Stimulated activated CD8-positive, alpha-beta memory T cell treated with anti-CD3 and anti-CD28 coated beads, Interleukin-4, amount 100 ng/mL, for 4 hours (primary cell): ENCODE data around the gene SYT6.

ENCODE experiments used
- DNase-seq, 2 donors: peaks; one replicate each; pipeline ENCODE4 v3.0.0-alpha.2; 2020; ENCODE audit warnings: low read depth in 2 of 2, low spot score in 1 of 2

Gene SYT6

DNA sequence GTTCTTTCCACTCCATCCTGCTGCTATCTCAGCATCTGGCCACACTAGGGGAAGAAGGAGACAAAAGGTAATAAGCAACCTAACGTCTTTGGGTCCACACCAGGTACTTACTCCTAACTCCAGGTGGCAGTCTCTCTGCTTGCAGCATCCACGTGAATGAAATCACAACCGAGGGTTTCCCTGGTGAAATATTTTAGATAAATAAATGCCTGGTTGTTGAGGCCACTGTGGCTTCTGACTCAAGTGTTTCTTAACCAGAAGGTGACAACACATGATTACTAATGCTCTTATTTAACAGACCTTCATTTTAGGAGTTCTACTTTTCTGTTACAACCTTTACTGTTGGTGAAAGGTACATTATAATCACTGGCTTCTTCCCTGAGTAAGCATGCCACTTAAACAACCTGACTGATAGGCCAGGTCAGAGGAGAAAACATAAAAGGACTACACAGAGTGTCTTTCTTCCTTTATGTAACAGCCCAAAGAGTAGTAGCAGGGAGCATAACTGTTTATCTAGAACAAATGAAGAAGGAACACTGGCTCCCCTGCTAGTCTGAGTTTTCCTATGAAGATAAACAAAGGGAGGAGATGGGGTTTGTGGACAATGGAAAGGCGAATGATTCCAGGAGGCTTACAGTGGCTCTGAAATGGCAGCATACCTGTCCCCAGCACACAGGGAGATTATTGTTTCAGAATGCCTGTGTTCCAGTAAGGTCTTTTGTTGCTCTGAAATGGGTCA is 59.9 kb downstream of the SYT6 start:
- DNase-seq: no peak

DNA sequence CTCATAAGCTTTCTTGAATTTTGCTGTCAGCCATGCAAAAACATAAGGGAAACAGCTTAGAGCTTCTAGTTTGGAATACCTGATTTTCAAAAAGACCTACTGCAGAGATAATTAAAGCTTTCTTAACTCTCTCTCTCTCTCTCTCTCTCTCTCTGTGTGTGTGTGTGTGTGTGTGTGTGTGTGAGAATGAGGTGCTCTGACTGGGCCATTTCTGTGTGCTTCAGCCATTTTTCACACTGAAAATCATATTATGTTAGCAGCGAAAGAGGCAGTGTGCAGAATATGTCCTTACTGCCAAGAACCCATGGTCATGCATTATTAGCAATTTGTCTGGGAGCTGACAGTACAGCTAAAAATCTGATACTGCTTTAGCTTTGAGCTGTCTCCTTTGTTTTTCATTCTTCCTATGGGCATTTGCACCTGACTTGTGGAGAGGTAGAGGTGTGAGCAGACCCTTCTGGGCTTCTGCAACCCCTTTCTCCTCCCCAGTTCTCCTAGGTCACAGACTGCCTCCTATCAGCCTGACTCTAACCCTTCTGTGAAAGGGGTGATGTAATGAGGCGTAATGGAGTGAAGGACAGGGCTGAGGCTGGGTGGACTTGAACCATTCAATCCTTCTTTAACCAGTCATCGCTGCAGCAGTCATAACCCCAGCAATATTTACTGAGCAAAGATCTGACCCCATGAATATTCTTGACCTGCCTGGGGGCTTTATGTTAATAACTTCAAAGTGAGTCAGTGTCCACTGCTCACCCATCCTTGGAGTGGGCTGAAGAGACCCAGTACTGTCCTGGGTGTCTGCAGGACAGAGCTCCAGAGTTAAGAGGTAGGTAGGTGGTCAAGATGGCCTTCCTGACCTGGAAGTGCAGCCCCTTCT is 61.2 kb downstream of the SYT6 start:
- no peak for DNase-seq

DNA sequence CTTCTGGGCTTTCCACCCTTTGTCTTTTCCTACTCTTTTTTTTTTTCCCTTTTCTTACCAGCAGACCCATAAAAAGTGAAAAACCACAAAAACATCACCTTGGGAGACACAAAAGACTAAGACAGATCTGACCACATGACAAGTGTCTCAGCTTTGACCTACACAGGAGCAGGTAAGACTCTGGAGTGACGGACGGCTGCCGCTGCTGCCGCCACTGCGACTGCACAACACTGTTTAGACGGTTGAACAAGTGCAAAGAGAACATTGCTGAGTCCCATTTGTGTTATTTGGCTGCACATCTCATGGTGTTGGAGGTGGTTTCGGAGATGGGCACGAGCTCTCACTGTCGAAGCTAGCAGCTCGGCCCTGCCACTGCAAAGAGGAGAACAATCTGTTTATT is 62.0 kb downstream of the SYT6 start:
- no peak for DNase-seq

DNA sequence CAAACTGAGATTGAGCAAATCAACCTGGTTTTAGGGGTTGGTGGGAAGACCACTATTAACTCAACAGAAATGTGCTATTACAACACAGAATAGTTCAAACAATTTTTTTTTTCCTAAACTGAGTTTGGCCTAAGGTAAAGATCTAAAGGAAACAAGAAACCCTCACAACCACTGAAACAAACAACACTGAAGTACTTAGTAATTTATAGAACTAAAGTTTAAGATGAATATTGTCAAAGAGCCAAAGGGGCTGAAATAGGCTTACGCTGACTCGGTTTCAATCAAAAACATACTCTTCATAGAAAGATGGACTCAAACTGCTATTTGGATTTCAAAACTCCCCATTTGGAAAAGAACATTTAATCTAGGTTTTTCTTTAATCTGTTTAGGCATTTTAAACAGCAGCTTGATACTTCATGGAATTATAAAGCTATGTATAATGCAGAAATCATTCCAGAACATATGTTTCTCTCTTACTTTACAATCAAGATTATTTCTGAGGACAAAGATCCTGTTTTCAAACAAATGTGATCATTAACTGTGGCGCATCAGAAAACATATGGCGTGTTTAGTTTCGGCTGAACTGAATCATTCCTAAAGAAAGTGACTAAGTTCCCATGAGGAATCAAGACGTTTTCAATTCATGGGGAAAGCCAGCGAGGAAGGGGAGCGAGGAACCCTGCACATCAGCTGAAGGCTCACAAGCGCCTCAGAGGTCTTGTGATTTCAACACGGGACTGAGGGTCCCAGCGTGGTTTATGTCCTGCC is 62.7 kb downstream of the SYT6 start:
- no peak for DNase-seq

DNA sequence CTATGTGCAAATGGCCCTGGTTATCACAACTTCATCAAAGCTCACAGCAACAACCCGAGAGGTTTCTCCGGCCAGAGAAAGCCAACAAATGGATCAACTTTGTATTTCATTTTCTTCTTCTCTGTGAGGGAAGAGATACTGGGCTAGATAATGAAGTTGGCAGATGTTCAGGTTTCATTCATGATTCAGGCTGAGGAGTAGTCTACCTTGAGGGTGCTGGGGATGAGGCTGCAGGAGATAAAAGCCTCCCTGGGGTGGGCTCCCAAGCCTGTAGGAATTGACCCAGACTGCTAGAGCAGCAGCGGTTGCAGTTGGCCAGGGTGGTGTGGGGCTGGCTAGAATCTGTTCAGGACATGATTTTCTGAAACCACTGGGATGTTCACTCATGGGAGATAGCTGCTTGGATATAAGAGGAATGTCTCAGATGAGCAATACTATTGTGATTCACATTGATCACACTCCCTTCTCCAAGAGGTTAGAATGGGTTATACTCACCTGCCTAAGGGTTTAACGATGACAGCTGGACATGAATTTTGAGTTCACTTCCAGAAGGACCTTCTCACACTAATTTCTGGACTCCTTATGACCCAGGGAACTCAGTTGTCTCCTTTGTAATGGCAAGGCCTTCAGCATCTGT is 64.0 kb downstream of the SYT6 start:
- no peak for DNase-seq

DNA sequence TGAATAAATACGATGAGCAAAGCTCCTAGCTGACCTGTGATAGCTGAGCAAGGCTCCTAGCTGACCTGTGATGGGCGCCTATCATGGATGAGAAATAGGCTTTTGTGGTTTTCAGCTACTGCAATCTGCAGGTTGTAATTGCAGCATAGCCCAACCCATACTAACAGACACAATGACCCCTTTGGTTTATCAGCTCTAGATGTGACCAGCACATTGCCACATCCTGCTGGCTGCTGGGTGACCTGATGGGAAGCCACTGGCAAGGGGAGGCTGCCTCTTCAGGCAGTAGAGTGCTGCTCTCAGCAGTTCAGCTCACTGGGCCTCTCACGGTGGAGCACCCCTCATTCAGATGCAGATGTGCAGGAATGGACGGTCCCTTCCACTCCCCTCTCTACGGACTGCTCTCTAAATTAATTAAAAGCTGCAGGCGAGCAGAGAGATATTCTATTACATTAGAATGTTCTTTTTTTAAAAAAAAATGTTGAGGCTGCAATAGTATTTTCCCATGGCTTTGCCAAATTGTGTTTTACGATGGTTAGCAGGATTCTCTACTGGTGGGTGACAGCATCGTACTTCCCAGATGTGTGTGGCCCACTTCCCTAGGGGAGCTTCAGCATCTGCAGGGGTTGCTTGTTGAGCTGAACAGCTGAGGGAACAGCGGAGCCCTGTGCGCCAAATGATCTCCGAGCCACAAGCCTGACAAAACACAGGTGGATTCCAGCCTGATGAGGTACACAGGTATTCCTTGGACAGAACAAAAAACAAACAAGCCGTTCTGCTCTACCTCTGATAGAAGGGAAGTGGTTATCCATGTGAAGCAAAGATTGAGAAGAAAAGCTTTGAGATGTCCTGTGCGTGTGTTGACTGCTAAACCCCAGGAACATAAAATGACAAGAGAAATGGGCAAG is 65.0 kb downstream of the SYT6 start:
- no peak for DNase-seq

DNA sequence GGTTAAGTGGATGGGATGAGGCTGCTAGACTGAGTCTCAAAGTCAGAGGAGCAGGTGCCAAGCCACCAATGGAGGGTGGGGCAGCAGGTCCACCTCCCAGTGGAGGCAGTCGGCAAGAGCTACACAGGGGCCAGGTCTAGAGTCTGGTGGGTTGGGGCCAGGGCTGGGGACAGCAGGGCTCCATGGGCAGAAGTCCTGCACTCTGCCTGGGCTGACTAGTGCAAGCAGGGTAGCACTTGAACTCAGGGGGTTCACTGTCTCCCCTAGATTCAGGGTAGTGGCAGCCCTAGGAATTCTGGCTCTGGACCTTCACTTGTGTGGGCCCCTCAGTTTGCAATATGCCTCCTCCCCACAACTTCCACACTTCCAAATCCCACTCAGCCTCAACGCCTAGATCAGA is 66.2 kb downstream of the SYT6 start:
- DNase-seq: no peak

DNA sequence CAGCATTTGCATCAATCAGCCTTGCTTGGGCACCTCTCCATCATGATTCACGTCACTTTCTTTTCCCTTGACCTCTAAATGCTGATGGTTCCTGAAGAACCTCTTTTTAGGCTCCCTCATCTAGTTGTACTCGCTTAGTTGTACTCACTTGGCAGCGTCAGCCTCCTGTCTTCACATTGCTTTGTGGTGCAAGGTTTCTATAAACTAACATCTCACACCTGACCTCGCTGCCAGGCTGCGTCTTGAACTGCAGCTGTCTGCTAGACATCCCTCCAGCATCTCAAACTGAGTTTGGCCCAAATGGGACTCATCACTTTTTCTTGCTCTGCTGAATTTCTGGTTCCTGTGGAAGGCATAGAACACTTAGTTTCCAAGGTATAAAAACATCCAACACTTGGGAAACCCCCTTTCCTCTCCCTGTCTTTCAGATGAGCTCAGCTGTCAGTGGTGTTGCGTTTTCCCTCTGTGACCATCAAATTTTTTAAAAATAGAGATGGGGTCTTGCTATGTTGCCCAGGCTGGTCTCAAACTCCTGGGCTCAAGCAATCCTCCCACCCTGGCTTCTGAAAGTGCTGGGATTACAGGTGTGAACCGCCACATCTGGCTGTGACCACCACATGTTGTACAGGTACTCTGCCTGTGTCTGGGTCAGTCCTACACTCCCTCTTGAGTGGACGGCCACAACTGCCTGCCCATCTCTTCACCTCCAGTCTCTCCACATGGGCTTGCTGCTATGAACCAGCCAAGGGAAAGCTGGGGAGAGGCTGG is 66.9 kb downstream of the SYT6 start:
- no peak for DNase-seq

DNA sequence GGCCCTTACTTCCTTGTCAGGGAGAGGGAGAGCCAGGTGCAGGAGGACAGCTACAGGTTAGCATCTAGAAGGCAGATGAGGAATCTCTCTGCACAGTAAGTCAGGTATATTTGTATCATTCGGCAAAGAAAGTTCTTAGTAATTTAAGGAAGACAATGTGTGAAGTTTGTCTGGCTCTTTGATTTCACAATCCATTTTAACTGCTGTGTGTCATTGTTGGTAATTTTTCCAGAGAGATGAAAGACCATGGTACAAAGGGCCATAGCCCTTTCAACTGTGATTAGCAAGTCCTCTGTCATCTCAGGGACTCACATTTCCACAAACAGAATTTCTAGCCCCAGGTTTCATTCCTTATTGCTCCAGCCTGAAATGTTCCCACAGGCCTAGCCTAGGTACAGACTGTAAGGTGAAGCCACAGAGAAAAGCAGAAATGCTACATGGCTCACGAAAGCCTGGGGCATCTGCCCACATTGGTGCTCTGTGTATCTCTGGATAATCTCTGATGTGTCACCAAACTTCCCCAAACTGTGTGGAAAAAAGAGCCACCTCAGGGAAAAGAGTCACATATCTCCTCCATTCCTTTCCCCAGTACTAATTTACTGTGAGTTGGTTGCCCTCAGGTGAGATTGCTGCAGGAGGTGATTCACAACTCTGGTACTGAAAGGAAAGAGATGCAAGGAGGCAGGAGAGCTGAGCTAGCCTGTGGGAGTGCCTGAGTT is 70.6 kb downstream of the SYT6 start:
- DNase-seq: no peak

DNA sequence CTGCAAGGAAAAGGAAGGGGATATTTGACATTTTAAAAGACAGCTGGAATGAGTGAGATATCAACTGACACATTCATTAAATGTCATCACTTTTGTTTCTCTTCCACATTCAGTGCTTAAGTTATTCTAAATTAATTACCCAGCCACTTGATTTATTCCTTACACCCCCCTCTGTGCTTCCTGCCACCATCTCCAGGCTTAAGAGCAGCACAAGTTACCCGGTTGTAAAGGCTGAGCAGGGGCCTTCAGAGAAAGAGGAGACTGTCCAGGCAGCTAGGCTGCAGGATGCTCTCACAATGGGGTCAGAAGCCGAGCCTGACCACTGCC is 71.4 kb downstream of the SYT6 start:
- no peak for DNase-seq

DNA sequence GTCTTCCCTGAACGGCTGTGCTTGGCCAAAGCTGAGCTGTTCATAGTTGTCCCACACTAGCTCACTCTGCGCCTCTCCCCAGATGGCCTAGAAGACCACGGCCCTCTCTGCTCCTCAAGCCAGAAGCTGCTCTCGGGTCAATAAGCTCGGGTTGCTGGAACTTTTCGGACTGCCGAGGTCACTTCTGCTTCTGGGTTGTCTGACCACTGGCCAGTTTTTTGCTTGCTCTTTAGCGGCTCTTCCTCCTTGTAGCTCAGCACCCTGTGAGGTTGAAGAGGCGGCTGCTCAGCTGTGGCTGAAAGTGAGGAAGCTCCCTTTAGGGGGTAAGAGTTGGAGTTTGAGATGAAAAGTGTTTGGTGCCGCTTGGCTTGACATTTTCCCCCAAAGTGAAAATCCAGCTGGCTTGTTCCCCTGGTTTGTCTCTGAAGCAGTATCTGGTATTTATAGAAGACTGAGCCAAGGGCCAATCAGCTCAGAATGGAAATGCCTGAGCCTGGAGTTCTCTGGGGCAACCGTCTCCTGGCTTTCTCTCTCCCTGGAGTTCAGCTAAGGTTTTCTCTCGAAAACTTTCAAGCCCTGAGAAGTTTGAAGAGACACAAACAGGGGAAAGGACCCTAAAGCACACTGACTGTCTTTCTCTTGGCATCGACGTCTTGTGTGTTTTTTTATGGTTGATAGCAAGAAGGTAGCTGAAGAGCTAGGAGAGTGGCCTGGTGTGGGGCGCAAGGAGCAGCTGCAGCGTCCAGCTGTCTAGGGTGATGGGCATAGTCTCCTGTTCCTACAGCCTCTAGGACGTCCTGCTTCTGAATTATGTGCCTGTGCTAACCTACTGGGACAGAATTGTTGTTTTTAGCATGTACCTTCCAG is 72.0 kb downstream of the SYT6 start:
- no peak for DNase-seq

DNA sequence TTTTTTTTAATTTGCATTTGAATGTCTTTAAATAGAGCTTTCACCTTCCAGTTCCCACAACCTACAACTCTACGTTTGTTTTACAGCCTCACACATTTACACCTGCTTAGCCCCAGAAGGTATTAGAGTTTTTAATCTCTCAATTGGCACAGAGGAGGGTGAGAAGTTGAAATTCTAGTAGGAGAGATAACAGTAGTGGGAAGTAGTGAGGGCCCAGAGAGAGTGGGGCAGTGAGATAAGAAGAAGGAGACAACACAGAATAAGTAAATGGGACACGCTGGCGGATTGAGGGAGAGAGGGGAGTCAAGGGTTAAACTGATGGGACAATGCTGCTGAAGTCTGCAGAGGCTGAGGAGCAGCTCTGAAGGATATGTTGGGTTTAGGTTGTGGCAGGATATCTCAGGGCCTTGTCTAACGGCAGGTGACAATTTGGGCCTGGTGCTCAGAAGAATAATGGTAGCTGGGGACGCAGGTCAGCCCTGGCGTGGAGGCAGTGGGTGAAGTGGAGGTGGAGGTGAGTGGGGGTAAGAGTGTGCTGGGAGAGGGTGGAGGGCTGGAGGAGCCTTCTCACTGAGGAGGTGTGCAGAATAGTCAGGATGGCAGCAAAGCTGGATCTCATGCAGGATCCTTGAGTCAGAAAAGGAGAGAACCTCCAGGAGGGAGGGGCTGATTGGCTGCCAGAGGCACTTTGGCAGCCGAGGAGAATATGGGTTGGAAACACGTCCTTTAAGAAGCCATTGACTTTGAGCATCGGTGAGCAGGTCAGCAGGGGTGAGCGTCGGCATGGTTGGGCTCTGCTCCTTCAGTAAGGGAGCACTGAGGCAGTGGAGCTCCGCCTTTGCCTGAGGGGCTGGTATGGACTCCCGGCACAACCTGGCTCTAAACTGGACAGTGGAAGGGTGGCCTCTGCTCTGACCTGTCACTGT is 72.9 kb downstream of the SYT6 start:
- DNase-seq: no peak

DNA sequence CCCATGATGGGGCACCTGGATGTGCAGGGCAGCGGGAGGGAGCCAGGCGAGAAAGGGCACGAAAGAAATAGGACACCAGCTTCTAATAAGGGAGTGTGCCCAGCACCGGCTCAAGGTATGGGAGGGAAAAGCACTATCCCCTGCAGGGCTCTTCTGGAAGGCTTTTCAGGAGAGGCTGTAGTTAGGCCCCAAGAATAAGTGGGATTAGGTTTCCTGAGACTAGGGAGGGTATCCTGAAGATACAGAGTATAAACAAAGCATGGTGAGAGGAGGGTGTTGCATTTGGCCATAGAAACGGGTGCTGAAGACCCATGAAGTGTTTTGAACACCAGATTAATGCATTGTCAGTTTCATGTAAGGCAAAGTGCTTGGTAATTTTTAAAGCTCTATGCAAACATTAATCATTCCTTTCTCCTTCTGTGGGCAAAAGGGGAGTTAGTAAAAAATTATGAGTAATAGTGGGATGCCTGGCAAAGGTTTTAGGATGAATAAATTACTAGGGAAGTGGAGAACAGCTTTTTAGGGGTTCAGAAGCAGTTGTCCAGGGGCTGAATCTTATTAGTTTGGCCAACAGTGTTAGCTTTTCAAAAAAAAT is 74.0 kb downstream of the SYT6 start:
- no peak for DNase-seq

DNA sequence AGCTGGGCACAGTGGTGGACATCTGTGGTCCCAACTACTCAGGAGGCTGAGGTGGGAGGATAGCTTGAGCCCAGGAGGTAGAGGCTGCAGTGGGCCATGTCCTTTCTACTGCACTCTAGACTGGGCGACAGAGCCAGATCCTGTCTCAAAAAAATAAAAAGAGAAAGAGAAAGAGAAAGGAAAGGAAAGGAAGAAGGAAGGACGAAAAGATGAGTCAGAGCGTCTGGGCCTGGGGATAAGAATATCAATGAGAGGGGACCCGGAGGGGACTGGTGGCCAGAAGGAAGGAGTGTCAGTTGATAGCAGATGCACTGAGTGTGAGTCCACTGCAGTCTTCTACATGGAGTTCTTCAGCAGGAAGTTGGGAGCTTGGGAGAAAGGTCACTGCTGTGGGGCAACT is 75.6 kb downstream of the SYT6 start:
- DNase-seq: no peak

DNA sequence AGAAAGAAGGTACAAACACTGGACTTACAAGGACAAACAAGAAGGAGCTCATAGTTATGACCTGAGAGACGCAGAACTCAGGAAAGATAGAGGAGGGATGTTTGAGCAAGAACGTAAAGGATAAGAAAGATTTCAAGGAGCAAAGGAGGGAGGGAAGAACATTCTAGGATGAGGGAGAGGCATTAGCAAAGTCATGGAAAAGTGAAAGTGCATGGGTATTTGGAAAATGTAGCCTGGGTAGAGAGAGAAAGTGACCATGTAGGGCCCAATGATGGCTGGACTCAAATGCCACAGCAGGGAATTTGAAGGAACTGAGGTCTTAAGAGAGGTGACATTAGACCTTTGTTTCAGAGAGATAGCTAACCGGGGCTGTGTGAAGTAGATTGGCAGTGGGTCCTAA is 76.5 kb downstream of the SYT6 start:
- DNase-seq: no peak

DNA sequence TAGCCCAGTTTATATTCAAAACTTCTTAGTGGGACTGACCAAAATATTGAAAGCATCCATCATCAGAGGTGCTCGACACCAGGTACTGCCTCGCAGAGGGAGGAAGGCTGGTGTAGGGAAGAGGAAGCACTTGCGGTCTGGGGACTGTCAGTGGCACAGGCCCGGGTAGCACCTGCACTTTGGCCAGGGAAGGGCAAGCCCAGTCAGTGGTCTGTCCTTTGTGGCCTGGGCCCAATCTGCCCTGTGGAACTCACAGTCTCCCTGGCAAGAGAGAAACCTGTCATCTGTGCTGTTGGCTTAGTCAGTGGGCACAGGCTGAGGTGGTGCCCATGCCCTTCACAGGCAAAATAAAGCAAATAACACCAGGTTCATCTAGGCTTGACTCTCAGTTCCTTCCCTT is 77.4 kb downstream of the SYT6 start:
- DNase-seq: no peak
